ENCODE results near the gene CSE1L.
"Not testable (repeated sequence)": the region's sequence is repeated elsewhere in the genome, so short reads cannot be mapped to it uniquely, and the experiment has no call there.

CSE1L gene

DNA sequence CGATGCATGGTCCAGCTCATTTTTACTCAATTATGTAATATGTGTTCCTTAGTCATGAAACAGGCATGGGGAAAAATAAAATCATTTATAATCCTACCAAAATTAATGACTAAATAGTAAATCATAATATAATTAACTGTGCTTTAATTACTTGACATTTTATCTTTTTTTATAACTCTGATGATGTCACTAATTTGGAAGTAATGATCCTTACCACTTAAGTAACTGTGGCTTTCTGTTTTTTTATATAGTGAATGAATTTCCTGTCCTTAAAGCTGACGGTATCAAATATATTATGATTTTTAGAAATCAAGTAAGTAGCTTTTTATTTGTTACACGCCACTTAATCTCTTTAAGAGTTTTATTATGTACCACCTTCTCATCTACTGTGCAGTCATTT lies 32.2 kb downstream of the CSE1L start:
- DNase-seq (ENCODE audit: low read depth in 2 of 2) = no peak

DNA sequence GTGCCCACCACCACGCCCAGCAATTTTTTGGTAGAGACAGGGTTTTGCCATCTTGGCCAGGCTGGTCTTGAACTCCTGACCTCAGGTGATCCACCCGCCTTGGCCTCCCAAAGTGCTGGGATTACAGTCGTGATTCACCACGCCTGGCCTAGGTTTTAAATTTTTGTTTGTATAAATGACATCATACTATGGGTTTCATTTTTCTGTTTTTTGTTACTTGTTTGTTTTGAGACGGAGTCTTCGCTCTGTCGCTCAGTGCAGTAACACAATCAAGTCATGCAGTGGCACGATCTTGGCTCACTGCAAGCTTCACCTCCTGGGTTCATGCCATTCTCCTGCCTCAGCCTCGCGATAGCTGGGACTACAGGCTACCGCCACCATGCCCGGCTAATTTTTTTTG lies 36.2 kb downstream of the CSE1L start:
- DNase-seq (ENCODE audit: low read depth in 2 of 2) = not testable (repeated sequence)

DNA sequence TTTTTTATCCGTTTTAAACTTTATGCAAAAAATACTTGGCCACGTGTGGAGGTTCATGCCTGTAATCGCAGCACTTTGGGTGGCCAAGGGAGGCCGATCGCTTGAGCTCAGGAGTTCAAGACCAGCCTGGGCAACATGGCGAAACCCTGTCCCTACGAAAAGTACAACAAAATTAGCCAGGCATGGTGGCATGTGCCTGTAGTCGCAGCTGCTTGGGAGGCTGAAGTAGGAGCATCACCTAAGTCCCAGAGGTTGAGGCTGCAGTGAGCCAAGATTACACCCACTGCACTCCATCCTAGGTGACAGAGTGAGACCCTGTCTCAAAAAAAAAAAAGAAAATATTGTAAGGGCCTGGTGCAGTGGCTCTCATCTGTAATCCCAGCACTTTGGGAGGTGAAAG lies 45.0 kb downstream of the CSE1L start:
- DNase-seq (ENCODE audit: low read depth in 2 of 2) = no peak

DNA sequence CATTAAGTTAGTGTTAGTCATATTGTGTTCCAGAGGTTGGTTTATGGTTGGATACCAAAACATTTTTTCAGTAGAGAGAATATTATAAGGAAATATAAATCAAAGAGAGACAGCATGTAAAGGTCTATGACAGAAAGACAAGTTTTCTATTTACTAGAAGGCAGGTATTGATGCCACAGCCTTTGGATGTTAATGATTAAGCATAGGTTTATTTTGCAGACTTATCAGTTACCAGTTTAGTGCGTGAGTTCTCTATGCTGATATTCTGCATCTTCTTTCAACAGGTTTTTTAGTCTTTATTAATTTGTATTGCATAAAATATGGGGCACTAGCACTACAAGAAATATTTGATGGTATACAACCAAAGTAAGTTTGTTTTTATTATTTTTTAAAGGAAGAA lies 45.6 kb downstream of the CSE1L start:
- no peak for DNase-seq (ENCODE audit: low read depth in 2 of 2)

DNA sequence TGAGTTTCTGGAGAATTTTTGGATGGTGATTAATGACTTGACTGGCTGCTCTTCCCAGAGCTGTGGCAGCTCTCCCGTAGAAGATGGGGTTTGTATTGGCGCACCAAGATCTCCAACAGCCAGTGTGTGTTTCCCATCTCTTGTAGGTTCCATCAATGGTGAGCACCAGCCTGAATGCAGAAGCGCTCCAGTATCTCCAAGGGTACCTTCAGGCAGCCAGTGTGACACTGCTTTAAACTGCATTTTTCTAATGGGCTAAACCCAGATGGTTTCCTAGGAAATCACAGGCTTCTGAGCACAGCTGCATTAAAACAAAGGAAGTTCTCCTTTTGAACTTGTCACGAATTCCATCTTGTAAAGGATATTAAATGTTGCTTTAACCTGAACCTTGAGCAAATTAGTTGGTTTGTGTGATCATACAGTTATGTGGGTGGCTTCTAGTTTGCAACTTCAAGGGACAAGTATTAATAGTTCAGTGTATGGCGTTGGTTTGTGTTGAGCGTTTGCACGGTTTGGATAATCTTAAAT lies 50.2 kb downstream of the CSE1L start:
- no peak for DNase-seq (ENCODE audit: low read depth in 2 of 2)

DNA sequence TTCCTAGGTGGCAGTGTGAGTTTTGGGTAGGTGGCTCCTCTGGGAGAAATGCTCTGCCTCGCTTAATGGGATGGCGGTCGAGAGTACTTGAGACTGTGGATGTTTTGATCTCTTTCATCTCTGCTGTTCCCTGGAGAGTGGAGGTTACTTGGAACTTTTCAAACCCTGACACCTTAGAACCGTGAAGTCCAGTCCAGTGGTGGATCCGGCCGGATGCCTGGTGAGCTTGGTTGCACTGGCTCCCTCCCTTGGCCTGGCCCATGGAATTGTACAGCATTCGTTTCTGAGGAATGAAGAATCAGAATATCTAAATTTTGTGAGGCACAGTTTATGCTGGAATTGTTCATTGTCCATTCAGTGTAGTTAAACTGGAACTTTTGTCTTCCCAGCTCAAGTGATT lies 51.0 kb downstream of the CSE1L start:
- no peak for DNase-seq (ENCODE audit: low read depth in 2 of 2)

DNA sequence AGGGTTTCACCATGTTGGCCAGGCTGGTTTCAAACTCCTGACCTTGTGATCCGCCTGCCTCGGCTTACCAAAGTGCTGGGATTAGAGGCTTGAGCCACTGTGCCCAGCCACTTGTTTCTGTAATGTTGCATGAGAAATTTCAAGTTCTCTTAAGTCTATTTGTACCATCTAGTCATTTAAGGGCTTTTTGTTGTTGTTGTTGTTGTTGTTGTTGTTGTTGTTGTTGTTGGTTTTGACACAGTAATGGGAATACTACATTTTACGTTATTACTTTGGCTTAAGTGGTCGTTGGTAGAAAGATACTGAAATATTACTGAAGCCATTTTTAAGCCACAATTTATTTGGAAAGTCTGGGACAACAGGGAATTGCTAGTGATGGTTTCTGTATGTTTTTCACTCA lies 52.0 kb downstream of the CSE1L start:
- DNase-seq (ENCODE audit: low read depth in 2 of 2) = no peak

DNA sequence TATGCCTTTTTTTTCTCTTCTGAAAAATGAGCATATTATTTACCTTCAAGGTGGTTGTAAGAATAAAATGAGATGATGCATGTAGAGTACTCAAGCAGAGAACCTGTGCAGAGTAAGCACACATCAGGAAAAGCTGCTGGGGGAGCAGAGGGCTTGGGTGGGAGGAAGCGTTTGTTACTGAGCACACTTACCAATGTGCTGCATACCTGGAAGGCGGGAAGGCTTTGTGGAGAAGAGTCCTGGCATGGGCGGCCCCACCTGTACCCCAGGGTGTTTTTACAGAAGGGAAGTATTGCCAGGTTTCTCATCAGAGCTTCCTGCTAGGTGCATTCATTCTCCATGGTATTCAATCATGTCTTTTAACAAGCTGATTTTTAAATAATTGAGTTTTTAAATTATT lies 52.9 kb downstream of the CSE1L start:
- DNase-seq (ENCODE audit: low read depth in 2 of 2) = no peak

DNA sequence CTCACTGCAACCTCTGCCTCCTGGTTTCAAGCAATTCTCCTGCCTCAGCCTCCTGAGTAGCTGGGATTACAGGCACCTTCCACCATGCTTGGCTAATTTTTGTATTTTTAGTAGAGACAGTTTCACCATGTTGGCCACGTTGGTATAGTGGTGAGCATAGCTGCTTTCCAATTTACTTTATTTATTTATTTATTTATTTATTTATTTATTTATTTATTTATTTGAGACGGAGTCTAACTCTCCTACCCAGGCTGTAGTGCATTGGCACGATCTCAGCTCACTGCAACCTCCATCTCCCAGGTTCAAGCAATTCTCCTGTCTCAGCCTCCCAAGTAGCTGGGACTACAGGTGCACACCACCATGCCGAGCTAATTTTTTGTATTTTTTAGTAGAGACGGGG lies 54.2 kb downstream of the CSE1L start:
- DNase-seq (ENCODE audit: low read depth in 2 of 2) = not testable (repeated sequence)

DNA sequence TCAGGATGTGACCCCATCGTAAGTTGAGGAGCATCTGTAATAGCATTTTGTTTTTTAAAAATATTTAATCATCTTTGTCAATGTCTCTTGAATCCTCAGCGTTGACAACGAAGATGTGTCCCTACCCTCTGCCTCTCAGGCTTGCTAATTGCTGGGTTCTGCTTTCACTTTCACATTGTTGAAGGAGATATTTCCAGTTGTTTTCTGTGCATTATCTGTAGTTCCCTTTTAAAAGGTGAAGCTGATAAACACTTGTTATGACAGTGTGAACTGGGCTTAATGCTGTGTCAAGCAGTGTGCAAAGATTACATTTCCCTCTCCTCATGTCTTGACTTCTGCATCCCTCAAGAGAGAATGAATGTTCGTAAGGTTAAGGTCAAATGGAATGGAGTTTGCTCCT lies 54.9 kb downstream of the CSE1L start:
- no peak for DNase-seq (ENCODE audit: low read depth in 2 of 2)

DNA sequence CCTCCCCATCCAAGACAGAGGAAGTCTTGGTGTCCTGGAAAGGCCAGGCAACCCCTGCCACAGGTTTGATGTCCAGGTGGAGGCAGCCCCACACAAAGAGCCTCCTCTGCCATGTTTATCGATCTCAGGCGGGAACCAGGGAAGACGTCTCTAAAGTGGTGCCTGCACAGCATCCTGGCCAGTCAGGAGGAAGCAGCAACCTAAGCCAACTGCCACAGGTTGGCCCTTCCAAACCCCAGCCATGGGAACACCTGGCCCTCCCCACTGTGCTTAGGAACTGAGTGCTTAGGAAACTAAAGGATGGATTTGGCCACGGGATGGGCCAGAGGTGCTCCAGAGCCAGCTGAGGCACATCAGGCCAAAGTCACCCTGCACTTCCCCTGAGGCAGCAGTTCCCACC lies 56.9 kb downstream of the CSE1L start:
- no peak for DNase-seq (ENCODE audit: low read depth in 2 of 2)

DNA sequence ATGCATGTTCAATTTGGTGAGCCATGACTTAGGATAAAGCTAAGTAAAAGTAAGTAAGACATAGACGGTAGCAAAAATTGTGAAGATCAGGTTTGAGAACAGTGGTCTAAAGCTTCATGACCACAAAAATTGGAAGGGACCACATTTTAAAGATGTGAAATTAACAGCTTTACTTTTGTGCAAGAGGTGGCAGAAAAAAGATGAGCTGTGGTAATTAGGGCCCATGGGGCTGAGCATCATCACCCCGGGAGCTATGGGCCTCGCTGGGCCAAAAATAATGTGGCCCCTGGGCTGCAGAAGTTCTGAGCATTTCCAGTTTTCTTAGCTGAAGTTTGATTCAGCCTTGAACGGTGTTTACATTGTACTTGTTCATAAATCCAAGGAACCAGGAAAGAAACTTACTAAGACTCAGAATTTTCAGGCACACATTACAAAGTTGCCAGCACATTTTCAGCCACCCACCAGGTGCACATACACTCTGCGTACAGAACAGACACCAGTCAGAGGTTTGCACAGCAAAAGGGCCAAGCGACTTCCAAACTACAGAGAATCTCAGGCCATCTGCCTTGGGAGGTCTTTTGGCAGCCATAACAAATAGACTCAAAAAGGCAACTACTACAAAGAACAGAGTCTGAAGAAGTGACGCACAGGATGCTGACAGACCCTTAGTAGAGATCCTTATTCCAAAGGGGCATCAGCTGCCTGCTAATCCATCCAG lies 57.7 kb downstream of the CSE1L start:
- DNase-seq (ENCODE audit: low read depth in 2 of 2) = no peak

DNA sequence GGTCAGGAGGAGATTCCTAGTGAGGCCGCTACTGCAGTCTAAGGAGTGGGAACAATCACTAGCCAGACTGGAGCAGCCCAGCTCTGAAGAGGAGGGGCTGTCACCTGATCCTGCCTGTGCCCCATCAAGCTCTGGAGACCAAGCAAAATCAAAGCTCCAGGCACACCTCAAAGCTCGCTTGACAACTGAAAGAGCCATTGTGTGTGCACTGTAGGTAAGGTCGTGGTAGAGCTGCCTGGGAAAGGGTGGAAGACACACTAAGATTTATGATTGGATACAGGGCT lies 58.2 kb downstream of the CSE1L start:
- DNase-seq (ENCODE audit: low read depth in 2 of 2) = no peak

DNA sequence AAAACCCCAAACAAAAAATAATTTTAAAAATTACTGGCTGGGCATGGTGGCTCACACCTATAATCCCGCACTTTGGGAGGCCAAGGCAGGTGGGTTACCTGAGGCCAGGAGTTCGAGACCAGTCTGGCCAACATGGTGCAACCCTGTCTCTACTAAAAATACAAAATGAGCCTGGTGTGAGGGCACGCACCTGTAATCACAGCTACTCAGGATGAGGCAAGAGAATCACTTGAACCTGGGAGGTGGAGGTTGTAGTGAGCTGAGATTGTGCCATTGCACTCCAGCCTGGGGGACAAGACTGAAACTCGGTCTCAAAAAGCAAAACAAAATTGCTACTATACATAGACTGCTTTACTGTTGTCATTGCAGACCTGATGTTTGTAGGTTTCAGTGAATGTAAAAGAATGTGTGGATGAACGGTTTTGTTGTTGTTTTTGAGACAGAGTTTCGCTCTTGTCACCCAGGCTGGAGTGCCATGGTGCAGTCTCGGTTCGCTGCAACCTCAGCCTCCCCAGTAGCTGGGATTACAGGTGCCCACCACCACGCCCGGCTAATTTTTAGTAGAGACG lies 59.0 kb downstream of the CSE1L start:
- DNase-seq (ENCODE audit: low read depth in 2 of 2) = not testable (repeated sequence)

DNA sequence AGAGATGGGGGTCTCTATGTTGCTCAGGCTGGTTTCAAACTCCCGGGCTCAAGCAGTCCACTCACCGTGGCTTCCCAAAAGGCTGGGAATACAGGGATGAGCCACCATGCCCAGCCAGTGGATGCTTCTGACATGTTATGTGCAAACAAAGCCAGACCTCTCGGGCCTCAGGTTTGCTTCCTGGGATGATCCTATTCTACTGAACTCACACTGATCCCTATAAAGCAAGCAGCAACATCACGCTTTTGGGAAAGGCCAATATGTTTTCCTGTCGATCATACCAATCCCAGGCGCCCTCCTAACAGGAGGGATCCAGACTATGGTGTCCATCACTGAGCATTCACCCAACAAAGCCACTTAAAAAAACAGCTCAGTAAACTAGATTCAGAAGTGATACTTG lies 60.2 kb downstream of the CSE1L start:
- no peak for DNase-seq (ENCODE audit: low read depth in 2 of 2)

DNA sequence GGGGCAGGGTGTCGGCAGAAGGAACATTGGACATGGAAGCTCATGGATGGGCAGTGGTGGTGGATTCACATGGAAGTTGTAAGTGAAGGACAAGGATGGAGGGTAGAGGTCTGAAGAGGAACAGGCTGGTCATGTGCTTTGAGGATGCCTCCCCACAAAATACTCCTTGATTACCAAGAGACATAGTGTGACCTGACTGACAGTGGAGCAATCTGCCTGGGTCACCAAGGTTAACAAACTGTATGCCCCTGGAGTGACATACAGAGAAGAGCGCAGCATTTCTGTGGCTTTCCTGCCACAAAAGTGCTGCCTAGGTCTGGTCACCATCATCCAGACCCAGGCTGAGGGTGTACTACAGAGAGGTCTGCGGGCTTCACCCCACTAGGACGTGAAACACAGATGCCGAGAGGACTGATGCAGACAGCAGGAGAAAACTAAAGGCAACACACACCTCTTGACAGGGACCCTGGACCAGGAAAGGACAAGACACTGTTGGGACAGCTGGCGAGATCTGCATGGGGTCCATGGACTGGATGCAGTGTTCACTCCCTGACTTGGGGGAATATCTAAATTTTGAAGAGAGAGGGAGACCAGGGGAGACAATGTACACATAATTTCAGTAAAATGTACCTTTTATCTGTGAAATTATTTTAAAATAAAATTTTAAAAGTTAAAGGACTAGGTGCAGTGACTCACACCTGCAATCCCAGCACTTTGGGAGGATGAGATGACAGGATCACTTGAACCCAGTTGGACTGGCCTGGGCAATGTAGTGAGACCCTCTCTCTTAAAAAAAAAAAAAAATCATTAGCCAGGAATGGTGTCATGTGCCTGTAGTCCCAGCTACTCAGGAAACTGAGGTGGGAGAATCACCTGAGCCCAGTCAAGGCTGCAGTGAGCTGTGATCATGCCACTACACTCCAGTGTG lies 64.9 kb downstream of the CSE1L start:
- no peak for DNase-seq (ENCODE audit: low read depth in 2 of 2)

DNA sequence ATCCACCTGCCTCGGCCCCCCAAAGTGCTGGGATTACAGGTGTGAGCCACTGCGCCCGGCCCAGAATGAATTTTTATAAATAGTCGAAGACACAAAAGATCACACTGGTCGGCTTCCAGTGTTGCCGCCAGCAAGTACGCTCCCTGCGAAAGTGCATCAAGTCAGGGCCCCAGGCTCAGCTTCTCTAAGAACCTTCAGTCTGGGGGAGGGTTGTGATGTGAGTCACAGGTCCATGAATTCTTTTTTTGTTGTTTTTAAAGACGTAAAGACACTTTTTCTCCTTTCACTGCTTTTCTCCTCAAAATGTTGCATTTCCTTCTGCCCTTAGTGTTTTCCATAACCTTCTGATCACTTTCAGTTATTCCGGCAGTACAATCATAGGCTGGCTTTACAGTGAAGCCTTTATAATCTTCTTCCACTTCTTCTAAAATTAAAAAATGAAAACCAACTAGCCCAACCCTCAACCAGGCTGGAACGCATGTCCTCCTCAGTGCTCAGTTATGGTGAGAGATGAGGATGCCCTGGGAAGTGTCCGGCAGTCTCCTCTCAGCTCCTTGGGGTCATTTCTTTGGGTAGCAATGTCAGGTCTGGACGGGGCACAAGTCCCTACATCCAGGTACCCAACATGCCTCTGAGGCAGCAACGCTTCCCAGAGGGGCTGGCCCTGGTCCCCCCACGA lies 66.6 kb downstream of the CSE1L start:
- no peak for DNase-seq (ENCODE audit: low read depth in 2 of 2)

DNA sequence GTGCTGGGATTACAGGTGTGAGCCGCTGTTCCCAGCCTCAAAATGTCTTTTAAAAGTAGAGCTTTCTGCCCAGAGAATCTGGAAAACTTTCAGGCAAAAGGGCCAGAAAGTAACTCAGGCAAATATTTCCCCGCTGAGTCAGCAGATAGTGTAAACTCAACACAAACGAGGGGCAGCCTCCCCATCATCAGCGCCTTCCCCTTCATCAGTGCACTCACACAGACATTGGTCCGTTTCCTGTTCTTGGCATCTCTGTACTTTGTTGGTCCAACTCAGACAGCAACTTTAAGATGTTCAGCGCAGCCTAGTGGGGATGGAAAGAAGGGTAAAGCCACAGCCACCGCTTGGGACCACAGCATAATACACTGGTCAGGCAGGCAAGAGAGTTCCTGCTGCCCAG lies 69.5 kb downstream of the CSE1L start:
- DNase-seq (ENCODE audit: low read depth in 2 of 2) = no peak

DNA sequence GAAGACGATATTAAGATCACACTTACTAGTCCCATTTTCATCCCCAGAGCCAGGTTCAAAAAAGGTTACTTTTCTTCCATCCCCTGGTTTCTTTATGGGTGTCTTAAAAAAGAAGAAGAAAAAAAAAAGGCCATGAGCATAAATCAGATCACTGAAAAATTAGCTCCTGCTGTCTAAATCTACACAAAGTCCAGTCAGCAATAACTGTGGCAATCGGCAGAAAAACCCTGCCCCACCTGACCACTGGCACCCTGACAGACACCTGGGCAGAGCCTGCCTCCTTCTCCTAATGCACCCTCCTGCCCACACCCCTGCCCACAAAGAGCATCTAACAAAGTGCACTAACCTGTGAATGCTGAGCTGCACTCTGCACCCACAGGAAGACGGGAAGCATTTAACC lies 72.2 kb downstream of the CSE1L start:
- no peak for DNase-seq (ENCODE audit: low read depth in 2 of 2)

DNA sequence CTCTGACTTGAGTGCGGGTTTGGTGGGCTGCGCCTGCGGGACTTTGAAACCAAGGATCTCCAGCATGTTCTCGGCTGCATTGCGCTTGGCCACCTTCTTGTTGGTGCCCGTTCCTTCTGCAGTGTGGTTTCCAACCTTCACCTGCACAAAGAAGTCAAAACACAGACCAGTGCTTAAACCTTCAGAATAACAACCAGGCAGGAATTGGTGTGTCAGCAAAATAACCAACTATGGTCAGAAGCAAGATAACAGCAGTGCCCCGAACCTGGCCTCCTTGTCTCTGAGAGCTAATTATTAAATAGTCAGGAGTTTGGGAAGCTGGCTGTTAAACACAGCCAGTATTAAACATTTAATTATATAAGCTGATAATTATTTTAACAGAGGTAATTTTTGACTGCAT lies 73.9 kb downstream of the CSE1L start:
- no peak for DNase-seq (ENCODE audit: low read depth in 2 of 2)

DNA sequence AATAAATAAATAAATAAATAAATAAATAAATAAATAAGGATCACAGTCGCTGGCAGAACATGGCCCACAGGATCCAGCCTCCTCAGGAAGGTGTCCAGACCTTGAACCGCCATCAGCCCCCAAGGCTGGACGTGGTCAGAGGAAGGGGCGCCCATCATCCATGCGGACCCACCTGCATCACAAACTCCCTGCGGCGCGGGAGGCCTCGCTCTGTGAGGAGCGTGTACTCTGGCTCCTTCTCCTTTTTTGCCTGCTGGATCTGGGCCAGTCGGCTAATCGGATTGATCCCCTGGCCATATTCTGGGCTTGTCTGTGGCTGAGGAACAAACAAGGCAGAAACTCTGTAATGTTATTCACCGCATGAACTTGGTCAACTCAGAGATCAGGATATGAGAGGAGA lies 76.8 kb downstream of the CSE1L start:
- no peak for DNase-seq (ENCODE audit: low read depth in 2 of 2)

DNA sequence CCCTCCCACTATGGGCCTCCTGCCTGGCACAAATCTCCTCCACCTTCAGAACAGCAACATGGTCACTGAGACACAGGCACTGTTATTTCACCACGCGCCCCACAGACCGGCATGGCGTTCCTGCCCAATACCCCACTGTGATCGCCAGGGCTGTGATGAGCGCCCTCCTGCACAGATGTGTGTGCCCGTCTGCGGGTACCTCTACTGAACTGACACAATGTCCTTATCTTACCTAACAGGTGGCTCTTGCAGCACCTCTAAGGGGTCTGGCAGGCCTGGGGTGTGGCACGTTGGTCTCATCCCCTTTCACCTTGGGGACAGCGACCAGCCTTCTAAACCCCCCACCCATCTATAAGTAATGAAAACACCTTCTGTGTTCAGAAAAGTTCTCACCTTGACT lies 77.9 kb downstream of the CSE1L start:
- DNase-seq (ENCODE audit: low read depth in 2 of 2) = no peak
